ENCODE results near the gene ATP2B2. TPM values are rescaled to one million over a fixed set of nuclear protein-coding genes. Genes with fewer than 3 reads are reported as not detected.

ATP2B2 gene
- total and polyA plus RNA-seq, 2 experiments from 2014 or later: 0.66 to 1.8 TPM

DNA sequence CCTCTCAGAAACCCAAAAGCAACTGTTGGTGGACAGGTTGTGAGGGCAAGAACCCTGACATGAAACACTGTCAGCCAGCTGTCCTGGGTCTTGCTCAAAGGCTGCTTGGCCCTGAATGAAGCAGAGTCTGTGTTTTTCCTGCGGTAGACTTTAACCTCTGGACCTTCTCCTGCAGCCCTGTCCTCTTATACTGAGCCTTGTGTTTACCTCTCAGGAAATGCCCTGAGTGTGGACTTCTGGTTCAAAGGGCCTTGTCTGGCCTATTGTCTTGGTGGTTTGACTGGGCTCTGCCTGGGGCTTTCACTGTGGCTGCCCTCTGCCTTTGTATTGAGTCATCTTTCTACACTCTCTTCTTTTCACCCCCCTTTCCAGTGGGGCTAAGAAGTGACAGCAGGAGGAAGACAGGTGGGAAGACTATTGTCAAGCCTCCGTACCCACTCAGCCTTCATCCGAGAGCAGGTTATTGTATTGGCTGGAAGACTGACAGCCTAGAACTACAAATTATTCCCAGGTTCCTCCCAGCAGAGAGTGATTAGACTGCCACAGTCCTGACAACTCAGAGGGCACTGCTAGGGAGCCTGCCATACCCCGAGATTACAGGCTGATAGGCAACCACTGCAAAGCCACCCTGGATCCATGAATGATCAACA, 187.9 kb downstream of the ATP2B2 start:
- H4K20me1 ChIP-seq (ENCODE audit: insufficient read depth, poor library complexity, severe bottlenecking): peaks cover 40% of the 10 kb centered on the region
- no peaks in the 10 kb centered on the region for H3K36me3 ChIP-seq (replicated peaks; ENCODE audit: insufficient read depth, low read depth)
- no peaks in the 10 kb centered on the region for H3K9me3 ChIP-seq (ENCODE audit: low read depth)
- H3K4me3 ChIP-seq: no peak overlapping the region
- peaks cover 52% of the 10 kb centered on the region for H3K79me2 ChIP-seq
- H3K27me3 ChIP-seq: no peaks in the 10 kb centered on the region
- H3K4me2 ChIP-seq: peak overlapping the region; percentile 6
- no peaks in the 10 kb centered on the region for H3K9me2 ChIP-seq (replicated peaks; ENCODE audit: insufficient read depth)
- TF ChIP-seq, protein P1, sequence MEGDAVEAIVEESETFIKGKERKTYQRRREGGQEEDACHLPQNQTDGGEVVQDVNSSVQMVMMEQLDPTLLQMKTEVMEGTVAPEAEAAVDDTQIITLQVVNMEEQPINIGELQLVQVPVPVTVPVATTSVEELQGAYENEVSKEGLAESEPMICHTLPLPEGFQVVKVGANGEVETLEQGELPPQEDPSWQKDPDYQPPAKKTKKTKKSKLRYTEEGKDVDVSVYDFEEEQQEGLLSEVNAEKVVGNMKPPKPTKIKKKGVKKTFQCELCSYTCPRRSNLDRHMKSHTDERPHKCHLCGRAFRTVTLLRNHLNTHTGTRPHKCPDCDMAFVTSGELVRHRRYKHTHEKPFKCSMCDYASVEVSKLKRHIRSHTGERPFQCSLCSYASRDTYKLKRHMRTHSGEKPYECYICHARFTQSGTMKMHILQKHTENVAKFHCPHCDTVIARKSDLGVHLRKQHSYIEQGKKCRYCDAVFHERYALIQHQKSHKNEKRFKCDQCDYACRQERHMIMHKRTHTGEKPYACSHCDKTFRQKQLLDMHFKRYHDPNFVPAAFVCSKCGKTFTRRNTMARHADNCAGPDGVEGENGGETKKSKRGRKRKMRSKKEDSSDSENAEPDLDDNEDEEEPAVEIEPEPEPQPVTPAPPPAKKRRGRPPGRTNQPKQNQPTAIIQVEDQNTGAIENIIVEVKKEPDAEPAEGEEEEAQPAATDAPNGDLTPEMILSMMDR (IDR thresholded peaks at IDR 0.05; ENCODE audit: poor library complexity): no peak
- TF ChIP-seq EZH2 (IDR thresholded peaks at IDR 0.05; ENCODE audit: borderline replicate concordance) (no peak), EZH2phosphoT487 (IDR thresholded peaks at IDR 0.05; ENCODE audit: low read depth, severe bottlenecking, unreplicated experiment) (no peak)
- peaks cover 19% of the 10 kb centered on the region for H3K4me1 ChIP-seq (ENCODE audit: insufficient read depth)
- DNase-seq (ENCODE audit: low spot score): peak; percentile 40
- H2AFZ ChIP-seq: no peak overlapping the region
- 81% methylated on average over 4 of the region's 4 CpGs for WGBS (ENCODE audit: low lambda C conversion rate, missing lambda C conversion rate)
- peak overlapping the region; percentile 32 for H3K27ac ChIP-seq

DNA sequence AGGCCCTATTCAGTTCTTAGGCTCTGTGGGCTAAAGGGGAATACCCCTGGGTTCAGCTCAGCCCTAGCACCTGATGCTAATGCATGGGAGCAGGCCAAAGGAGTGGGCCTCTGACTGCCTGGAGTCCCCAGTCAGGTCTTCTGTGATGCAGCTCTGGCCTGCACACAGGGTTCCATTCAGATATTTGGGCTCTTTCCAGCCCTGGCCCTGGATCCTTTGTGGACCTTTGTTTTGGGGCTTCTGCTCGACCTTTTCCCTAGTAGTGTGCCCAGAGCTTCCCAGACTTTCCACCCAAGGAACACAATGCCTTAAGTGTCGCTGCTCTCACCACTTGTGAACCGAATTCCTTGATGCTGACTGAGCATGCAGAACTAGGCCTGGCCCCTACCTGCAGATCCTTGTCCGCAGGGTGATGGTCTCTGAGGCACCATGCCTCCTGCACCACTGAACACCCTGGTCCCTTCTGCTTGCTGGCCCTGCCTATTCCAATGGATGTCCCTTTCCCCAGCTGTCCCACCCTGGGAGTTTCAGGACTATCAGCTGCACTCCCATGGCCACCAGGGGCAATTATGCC, 189.5 kb downstream of the ATP2B2 start:
- peaks cover 40% of the 10 kb centered on the region for H4K20me1 ChIP-seq (ENCODE audit: insufficient read depth, poor library complexity, severe bottlenecking)
- no peaks in the 10 kb centered on the region for H3K27me3 ChIP-seq
- H3K79me2 ChIP-seq: peaks cover 52% of the 10 kb centered on the region
- no peak for DNase-seq (ENCODE audit: low spot score)
- no peaks in the 10 kb centered on the region for H3K36me3 ChIP-seq (replicated peaks; ENCODE audit: insufficient read depth, low read depth)
- no peak overlapping the region for H2AFZ ChIP-seq
- H3K27ac ChIP-seq: no peak overlapping the region
- H3K9me2 ChIP-seq (replicated peaks; ENCODE audit: insufficient read depth): no peaks in the 10 kb centered on the region
- 96% methylated on average over 4 of the region's 4 CpGs for WGBS (ENCODE audit: low lambda C conversion rate, missing lambda C conversion rate)
- H3K4me2 ChIP-seq: no peak overlapping the region
- H3K4me1 ChIP-seq (ENCODE audit: insufficient read depth): peaks cover 19% of the 10 kb centered on the region
- TF ChIP-seq EZH2phosphoT487 (IDR thresholded peaks at IDR 0.05; ENCODE audit: low read depth, severe bottlenecking, unreplicated experiment): no peak
- TF ChIP-seq, protein P1 (IDR thresholded peaks at IDR 0.05; ENCODE audit: poor library complexity): no peak
- no peak overlapping the region for H3K4me3 ChIP-seq
- no peaks in the 10 kb centered on the region for H3K9me3 ChIP-seq (ENCODE audit: low read depth)

GRCh38 chr3:10315101-10315500, 190.3 kb downstream of the ATP2B2 start:
- Histone ChIP-seq H3K27me3 (no peaks in the 10 kb centered on the region), H3K4me2 (no peak overlapping the region), H2AFZ (no peak overlapping the region), H3K9me2 (replicated peaks; ENCODE audit: insufficient read depth) (no peaks in the 10 kb centered on the region), H3K27ac (no peak overlapping the region), H3K4me3 (no peak overlapping the region), H4K20me1 (ENCODE audit: insufficient read depth, poor library complexity, severe bottlenecking) (peaks cover 40% of the 10 kb centered on the region), H3K9me3 (ENCODE audit: low read depth) (no peaks in the 10 kb centered on the region), H3K36me3 (replicated peaks; ENCODE audit: insufficient read depth, low read depth) (no peaks in the 10 kb centered on the region), H3K4me1 (ENCODE audit: insufficient read depth) (peaks cover 19% of the 10 kb centered on the region), H3K79me2 (peaks cover 45% of the 10 kb centered on the region)
- no peak for TF ChIP-seq EZH2phosphoT487 (IDR thresholded peaks at IDR 0.05; ENCODE audit: low read depth, severe bottlenecking, unreplicated experiment)
- TF ChIP-seq, protein P1 (IDR thresholded peaks at IDR 0.05; ENCODE audit: poor library complexity): no peak
- no peak for TF ChIP-seq EZH2 (IDR thresholded peaks at IDR 0.05; ENCODE audit: borderline replicate concordance)
- no peak for DNase-seq (ENCODE audit: low spot score)
- 95% methylated on average over 14 of the region's 14 CpGs for WGBS (ENCODE audit: low lambda C conversion rate, missing lambda C conversion rate)
